G401.6 (cell line): ENCODE measurements around the gene TBCC.
A peak's percentile ranks its signal among the peaks of the same experiment; 100 is the strongest.
"Not testable (repeated sequence)": the region's sequence is repeated elsewhere in the genome, so short reads cannot be mapped to it uniquely, and the experiment has no call there.

ENCODE experiments used
- FAIRE-seq: peaks from 2 replicates; lab custom pipeline; 2012; peaks lifted over from hg19 to GRCh38; lab: Jason Lieb, UNC

TBCC gene

DNA sequence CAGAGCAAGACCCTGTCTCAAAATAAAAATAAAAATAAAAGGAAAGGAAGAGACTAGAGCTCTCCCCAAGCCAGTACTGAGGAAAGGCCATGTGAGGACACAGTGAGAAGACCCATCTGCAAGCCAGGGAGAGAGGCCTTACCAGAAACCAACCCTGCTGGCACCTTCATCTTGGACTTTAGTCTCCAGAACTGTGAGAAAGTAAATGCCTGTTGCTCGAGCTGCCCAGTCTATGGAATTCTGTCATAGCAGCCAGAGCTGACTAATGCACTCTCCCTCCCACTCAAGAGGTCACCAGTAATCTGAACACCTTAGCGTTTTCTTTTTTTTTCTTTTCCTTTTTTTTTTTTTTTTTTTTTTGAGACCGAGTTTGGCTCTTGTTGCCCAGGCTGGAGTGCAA lies 16.2 kb downstream of the TBCC start:
- no peak for FAIRE-seq

DNA sequence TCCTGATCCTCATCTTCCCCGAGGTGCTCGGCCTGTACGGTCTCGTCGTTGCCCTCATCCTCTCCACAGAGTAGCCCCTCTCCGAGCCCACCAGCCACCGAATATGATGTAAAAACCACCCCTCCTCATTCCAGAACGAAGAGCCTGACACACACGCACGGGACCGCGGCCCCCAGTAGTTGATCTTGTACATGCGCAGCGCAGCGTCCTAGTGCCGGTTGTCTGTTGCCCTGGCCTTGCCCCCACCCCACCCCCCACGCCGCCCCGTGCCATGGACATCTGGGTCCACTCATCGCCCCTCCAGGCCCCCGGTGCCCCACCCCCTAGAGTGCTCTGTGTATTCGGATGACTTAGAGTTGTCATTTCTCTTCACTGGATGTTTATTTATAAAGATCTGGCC lies 18.3 kb downstream of the TBCC start:
- no peak for FAIRE-seq

DNA sequence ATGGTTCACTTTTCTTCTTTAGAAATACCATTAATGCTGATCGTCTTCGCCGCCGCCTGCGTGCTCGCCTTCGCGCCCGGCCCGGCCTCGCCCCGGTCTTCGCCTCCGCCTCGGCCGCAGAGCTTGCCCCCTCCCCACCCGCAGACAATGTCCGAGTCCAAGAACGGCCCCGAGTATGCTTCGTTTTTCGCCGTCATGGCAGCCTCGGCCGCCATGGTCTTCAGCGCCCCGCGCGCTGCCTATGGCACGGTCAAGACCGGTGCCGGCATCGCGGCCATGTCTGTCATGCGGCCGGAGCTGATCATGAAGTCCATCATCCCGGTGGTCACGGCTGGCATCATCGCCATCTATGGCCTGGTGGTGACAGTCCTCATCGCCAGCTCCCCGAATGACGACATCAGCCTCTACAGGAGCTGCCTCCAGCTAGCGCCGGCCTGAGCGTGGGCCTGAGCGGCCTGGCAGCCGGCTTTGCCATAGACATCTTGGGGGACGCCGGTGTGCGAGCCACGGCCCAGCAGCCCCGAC lies 18.8 kb downstream of the TBCC start:
- FAIRE-seq: no peak

DNA sequence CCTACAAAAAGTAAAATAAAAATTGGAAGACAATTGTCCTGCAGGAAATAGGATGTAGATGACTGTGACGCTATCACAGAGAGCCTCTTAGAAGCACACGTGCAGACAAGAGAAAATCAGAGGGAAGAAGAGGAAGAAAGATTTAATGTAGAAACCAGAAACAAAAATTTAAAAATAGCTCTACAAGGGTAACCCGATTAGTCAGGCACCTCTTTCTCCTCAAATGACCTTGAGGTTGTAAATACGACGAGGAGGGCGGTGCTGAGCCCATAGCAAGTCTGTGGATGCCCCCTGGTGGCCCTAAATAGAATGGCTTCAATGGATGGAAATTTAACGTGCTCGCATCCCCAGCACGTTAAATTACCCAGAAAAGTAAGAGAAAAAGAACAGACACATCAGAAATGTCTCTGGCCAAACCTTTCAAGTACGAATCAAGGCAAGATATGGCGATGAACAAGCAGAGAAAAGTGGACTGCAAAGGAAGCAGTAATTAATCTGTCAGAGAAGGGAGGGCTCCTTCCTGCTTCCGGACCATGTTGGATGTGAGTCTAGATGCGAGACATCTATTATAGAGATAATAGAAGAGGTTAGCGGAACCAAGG lies 19.3 kb downstream of the TBCC start:
- peak; percentile 93 for FAIRE-seq

- FAIRE-seq: no peak
Measured at GRCh38 chr6:42726026-42726425, 19.9 kb downstream of the TBCC start.

DNA sequence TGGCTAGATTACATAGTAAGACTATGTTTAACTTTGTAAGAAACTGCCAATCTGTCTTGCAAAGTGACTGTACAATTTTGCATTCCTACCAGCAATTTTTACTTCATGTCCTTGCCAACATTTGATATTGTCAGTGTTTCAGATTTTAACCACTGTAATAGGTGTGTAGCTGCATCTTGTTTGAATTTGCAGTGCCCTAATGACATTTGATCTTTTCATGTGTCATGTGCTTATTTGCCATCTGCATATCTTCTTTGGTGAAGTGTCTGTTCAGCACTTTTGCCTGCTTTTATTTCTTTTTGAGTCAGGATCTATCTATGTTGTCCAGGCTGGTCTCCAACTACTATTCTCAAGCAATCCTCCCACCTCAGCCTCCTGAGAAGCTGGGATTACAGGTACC lies 21.1 kb downstream of the TBCC start:
- FAIRE-seq: no peak

GRCh38 chr6:42722497-42722896 lies 23.4 kb downstream of the TBCC start, which contains the start of gene PRPH2:
Gene PRPH2, minus strand, starts transcription at chr6:42722597. Its CDS starts 263 bp downstream, at chr6:42722334.
- FAIRE-seq: no peak

GRCh38 chr6:42720739-42721138 lies 25.2 kb downstream of the TBCC start:
- FAIRE-seq: no peak

- FAIRE-seq: no peak
Measured at GRCh38 chr6:42715871-42716270, 30.0 kb downstream of the TBCC start.

DNA sequence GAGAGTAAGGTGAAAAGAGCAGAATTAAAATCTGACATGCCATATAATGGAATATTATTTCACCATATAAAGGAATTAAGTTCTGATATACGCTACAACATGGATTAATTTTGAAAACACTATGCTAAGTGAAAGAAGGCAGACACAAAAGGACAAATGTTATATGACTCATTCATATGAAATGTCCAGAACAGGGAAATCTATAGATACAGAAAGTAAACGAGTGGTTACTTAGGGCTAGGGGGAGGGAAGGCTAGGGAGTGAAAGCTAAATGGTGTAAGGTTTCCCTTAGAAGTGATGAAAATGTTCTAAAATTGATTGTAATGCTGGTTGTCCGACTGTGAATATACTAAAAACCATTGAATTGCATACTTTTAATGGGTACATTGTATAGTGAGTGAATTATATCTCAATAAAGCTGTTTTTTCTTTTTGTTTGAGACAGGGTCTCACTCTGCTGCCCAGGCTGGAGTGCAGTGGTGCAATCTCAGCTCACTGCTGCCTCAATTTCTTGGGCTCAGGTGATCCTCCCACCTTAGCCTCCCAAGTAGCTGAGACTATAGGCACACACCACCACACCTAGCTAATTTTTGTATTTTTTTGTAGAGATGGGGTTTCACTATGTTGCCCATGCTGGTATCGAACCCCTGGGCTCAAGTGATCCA lies 31.7 kb downstream of the TBCC start:
- no peak for FAIRE-seq

DNA sequence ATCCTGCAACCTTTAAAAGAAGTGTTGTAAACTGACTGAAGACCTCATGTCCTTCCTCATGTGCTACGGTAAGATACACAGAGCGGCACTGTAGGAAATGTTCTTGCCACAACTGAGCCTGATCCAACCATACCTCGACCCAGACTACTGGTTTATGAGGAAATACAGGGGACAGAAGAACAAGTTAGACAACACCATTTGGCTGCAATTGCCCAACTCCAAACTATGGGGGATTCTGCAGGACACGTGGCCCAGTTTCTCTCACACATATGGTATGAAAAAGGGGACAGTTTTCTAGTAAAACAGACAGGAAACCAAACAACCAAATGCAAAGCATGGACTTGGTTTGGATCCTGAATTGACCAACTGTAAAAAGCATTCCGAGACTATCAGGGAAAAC lies 34.0 kb downstream of the TBCC start:
- FAIRE-seq: no peak

- FAIRE-seq: no peak
Measured at GRCh38 chr6:42710316-42710715, 35.6 kb downstream of the TBCC start.

DNA sequence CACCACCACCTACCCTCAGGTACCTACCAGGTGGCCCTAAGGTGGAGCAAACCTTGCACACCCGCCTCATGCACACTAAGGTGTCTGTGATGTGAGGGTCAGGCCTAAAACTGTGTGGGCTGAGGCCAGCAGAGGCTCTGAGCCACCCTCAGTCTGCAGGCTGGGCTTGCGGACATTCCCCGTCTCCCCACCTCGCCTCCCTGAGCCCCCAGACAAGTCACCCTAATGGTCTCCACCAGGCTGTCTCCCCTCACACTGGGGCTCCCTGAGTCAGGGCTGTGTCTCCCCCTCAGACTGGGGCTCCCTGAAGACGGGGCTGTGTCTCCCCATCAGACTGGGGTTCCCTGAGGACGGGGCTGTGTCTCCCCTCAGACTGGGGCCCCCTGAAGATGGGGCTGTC lies 36.0 kb downstream of the TBCC start:
- no peak for FAIRE-seq

DNA sequence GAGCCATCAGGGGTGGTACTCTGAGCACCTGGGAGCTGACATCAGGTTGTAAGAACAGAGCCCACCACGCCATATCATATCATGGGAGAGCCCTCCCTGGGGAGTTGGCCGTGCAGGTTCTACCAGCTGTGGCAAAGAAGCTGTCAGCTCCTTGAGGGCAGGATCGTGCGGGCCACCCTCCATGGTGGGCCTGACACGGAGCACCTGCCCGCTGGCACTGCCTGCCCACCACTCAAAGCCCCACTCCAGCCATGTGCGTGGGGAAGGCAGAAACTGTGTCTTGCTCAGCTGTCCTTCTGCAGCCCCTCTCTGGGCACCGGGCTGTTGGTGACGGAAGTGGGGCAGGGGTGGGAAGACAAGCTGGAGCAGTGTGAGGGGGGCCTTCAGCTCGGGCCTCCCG lies 37.8 kb downstream of the TBCC start:
- no peak for FAIRE-seq

DNA sequence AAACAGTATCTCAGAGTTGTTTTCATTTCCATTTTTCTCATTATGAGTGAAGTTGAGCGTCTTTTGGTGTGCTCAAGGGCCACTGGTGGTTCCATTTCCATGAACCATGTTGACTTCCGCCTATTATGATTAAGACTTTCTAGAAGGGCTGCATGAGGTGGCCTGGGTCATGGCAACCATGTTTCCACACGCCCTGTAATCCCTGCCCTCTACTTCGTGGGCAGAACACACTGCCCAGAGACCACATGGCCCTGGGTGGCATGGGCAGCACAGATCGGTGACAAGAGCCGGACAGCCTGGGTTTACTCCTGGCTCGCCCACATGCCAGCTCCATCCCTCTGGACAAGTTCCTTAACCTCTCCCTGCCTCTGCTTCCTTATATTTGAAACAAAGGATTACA lies 38.3 kb downstream of the TBCC start:
- no peak for FAIRE-seq

DNA sequence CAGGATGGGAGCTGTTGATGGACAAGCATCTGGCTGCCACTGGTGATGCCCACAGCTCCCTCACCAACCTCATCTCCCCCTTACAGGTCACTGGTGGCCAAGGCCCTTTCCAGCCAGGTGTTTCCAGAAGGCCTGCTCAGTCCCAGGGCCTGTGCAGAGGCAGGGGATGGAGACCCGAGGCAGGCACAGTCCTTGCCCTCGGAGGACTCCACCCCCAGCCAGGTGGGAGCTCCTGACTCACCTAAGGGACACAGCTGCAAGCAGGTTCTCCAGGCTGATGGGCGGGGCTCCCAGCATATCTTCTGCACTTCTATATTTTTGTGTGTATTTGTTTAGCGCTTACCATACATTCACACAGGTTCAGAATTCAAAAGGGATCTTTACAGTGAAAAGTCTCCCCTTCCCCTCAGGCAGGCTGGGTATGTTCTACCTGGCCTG lies 40.9 kb downstream of the TBCC start:
- no peak for FAIRE-seq

GRCh38 chr6:42704251-42704936 lies 41.5 kb downstream of the TBCC start:
- no peak for FAIRE-seq

DNA sequence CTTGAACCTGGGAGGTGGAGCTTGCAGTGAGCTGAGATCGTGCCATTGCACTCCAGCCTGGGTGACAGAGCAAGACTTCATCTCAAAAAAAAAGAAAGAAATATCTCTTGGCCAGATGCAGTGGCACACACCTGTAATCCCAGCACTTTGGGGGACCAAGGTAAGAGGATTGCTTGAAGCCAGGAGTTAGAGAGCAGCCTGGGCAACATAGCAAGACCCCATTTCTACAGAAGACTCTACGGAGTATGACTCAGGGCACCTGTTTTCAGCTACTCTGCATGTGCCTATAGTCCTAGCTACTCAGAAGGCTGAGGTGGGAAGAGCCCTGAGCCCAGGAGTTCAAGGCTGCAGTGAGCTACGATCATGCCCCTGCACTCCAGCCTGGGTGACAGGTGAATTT lies 43.1 kb downstream of the TBCC start:
- not testable (repeated sequence) for FAIRE-seq

DNA sequence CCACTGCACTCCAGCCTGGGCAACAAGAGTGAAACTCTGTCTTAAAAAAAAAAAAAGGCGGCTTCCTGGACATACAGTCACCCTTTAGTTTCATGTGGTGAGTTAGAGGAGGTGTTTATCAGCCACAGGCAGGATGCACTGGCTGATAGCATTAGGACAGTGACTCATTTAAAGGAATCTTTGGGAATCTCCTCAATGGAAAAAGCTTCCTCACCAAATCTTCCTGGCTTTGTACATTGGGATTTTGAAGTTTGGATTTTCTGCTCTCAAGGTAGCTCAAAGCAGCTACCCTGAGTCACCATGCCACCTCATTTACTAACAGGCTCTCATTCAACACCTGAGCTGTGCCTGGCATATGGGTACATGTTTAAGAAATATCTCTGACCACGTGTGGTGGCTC lies 43.7 kb downstream of the TBCC start:
- FAIRE-seq: no peak

DNA sequence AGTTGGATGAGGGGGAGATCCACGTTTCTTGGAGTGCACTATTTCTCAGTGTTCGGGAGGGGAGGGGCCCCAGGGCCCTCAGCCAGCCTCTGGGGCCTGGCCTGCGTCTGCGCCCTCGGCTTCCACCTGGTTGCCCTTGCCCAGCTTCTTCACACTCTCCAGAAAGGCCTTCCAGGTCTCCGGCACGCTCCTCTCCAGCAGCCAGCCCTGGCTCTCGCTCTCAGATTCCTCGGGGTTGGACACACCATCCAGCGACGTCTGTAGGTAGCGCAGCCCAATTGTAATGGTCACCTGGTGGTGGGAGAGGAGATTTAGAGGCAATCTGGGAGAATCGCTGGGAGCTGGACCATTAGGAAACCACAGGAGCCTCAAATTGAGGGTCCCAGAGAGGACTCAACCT lies 47.7 kb downstream of the TBCC start:
- no peak for FAIRE-seq

GRCh38 chr6:42697268-42697655 lies 48.6 kb downstream of the TBCC start:
- FAIRE-seq: no peak

DNA sequence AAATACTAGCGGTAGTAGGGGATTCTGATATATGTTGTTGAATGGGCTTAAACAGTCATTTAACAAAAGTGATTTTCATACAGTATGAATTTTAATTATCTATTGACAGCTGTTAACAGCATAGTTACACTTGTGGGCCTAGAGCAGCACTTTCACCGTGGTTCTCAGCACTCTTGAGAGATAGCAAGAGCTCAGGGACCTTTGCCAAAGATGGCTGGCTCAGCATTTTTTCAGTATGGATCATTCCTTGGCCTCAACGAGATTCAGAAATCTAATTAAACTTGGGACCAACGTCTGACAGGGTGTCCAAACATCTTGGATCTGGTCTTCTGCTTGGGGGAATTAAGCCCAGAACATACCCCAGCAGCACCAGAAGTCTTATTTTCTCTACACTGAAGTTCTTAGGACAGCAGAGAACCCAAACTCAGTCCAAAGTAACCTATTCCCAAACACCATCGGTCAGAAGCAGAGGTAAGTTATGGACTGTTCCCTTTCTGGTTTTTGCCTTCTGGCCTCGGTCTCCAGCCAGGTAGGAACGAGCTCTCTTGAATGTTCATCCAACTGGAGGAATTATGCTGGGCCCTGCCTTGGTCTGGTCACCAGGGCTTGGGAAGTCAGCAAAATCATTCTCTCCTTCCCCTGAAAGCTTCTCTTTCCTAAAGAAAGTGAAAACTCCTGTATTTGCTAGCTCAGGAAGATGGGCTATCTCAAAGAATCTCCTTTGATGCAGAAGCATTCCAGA lies 49.2 kb downstream of the TBCC start:
- FAIRE-seq: no peak

DNA sequence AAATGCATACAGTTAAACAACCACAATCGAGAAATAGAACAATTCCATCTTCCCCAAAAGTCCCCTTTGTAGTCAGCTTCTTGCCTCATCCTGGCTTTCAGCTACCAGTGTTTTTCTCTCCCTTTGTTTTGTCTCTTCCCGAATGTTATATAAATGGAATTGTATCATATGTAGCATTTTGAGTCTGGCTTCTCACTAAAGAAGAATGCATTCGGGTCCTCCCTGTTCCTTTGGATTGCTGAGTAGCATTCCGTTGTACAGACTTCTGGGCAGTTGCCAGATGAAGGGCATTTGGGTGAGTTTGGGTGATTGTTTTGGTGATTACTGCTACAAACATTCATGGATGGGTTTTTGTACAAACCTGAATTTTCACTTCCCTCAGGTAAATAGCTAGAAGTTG lies 51.3 kb downstream of the TBCC start:
- no peak for FAIRE-seq
